HepG2 (cell line): ENCODE measurements around the gene XPNPEP2.

Source experiments
- ATF7 ChIP-seq, 2 experiments: fragments of 450-650 bp in 1 of 2; sonication (generic) in 1 of 2; formaldehyde crosslinking in 1 of 2; IDR thresholded peaks; 2 replicates each; pipeline versions ENCODE4 v1.4.0 to v1.6.1; 2016 to 2020; ENCODE audit warnings: antibody characterized with exemption in 1 of 2, mild to moderate bottlenecking in 1 of 2, missing genetic modification reagents in 1 of 2
- FOSL1 ChIP-seq: sonication (generic); formaldehyde crosslinking; IDR thresholded peaks from 2 replicates; pipeline ENCODE4 v1.9.0; 2021; ENCODE audit warnings: missing genetic modification reagents, borderline replicate concordance
- GLI4 ChIP-seq: sonication (generic); formaldehyde crosslinking; IDR thresholded peaks from 2 replicates; pipeline ENCODE4 v1.5.1; 2020; ENCODE audit warnings: missing genetic modification reagents, mild to moderate bottlenecking, moderate library complexity, borderline replicate concordance
- KAT7 ChIP-seq: IDR thresholded peaks from 2 replicates; pipeline ENCODE4 v1.6.1; 2018; ENCODE audit warnings: borderline replicate concordance, missing compliant biosample characterization
- NFIC ChIP-seq: IDR thresholded peaks from 2 replicates; pipeline ENCODE4 v1.6.1; 2012; ENCODE audit warnings: mild to moderate bottlenecking, low read length, inconsistent platforms
- TCF7L2 ChIP-seq: IDR thresholded peaks from 2 replicates; pipeline ENCODE4 v1.6.1; 2011; ENCODE audit warnings: mild to moderate bottlenecking, low read depth, low read length, moderate library complexity
- ZNF12 ChIP-seq: sonication (generic); formaldehyde crosslinking; IDR thresholded peaks from 2 replicates; pipeline ENCODE4 v1.5.0; 2020; ENCODE audit warnings: missing genetic modification reagents
- ZNF350 ChIP-seq: sonication (generic); formaldehyde crosslinking; IDR thresholded peaks from 2 replicates; pipeline ENCODE4 v1.4.0; 2020; ENCODE audit warnings: mild to moderate bottlenecking, low read depth, missing genetic modification reagents, borderline replicate concordance
- ZNF75D ChIP-seq: sonication (generic); formaldehyde crosslinking; IDR thresholded peaks from 2 replicates; pipeline ENCODE4 v1.8.1; 2023; ENCODE audit warnings: missing genetic modification reagents, mild to moderate bottlenecking, borderline replicate concordance
- TF ChIP-seq, protein P1 (sequence below): sonication (generic); formaldehyde crosslinking; IDR thresholded peaks from 2 replicates; pipeline ENCODE4 v1.5.0; 2020; ENCODE audit warnings: mild to moderate bottlenecking, missing genetic modification reagents, moderate library complexity
- TF ChIP-seq, protein P2 (sequence below): sonication (generic); formaldehyde crosslinking; IDR thresholded peaks from 2 replicates; pipeline ENCODE4 v1.4.0; 2020; ENCODE audit warnings: missing genetic modification reagents, borderline replicate concordance
- TF ChIP-seq, protein P3 (sequence below): sonication (generic); formaldehyde crosslinking; conservative IDR thresholded peaks from 2 replicates; pipeline ENCODE4 v1.4.0; 2020; ENCODE audit warnings: missing genetic modification reagents

DNA sequence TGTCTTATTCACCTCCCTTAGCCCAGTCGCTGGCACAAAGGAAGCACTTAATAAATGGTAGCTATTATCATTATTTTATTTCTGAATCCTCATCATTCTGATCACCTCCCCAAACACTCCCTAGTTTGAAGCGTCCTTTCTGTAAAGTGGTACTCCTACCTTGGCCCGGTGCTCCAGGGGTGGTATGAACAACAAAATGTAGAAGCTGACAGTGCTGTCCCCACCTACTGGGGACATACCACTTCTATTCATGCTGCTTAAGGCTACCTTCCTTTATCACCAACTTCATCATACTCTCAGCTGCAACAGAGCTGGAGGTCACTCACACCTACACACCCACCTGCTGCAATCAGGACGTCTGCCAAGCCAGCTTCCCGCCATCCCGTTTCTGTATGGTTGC lies 43.2 kb upstream of the XPNPEP2 start:
- TF ChIP-seq, protein P1, sequence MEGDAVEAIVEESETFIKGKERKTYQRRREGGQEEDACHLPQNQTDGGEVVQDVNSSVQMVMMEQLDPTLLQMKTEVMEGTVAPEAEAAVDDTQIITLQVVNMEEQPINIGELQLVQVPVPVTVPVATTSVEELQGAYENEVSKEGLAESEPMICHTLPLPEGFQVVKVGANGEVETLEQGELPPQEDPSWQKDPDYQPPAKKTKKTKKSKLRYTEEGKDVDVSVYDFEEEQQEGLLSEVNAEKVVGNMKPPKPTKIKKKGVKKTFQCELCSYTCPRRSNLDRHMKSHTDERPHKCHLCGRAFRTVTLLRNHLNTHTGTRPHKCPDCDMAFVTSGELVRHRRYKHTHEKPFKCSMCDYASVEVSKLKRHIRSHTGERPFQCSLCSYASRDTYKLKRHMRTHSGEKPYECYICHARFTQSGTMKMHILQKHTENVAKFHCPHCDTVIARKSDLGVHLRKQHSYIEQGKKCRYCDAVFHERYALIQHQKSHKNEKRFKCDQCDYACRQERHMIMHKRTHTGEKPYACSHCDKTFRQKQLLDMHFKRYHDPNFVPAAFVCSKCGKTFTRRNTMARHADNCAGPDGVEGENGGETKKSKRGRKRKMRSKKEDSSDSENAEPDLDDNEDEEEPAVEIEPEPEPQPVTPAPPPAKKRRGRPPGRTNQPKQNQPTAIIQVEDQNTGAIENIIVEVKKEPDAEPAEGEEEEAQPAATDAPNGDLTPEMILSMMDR: no peak
- TF ChIP-seq ZNF12 (CRISPR knock-in tag) (no peak), ZNF350 (CRISPR knock-in tag) (no peak), GLI4 (CRISPR knock-in tag) (no peak), ATF7 (IDR thresholded peaks at IDR 0.05) (no peak), ATF7 (CRISPR knock-in tag; IDR thresholded peaks at IDR 0.05) (no peak), TCF7L2 (no peak), ZNF75D (no peak), NFIC (no peak), KAT7 (no peak), FOSL1 (CRISPR knock-in tag) (no peak)
- TF ChIP-seq, protein P2, sequence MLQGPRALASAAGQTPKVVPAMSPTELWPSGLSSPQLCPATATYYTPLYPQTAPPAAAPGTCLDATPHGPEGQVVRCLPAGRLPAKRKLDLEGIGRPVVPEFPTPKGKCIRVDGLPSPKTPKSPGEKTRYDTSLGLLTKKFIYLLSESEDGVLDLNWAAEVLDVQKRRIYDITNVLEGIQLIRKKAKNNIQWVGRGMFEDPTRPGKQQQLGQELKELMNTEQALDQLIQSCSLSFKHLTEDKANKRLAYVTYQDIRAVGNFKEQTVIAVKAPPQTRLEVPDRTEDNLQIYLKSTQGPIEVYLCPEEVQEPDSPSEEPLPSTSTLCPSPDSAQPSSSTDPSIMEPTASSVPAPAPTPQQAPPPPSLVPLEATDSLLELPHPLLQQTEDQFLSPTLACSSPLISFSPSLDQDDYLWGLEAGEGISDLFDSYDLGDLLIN (CRISPR knock-in tag): no peak
- TF ChIP-seq, protein P3, sequence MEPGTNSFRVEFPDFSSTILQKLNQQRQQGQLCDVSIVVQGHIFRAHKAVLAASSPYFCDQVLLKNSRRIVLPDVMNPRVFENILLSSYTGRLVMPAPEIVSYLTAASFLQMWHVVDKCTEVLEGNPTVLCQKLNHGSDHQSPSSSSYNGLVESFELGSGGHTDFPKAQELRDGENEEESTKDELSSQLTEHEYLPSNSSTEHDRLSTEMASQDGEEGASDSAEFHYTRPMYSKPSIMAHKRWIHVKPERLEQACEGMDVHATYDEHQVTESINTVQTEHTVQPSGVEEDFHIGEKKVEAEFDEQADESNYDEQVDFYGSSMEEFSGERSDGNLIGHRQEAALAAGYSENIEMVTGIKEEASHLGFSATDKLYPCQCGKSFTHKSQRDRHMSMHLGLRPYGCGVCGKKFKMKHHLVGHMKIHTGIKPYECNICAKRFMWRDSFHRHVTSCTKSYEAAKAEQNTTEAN (CRISPR knock-in tag): no peak
